Measurements from ENCODE around the gene HEXD.

Gene HEXD

DNA sequence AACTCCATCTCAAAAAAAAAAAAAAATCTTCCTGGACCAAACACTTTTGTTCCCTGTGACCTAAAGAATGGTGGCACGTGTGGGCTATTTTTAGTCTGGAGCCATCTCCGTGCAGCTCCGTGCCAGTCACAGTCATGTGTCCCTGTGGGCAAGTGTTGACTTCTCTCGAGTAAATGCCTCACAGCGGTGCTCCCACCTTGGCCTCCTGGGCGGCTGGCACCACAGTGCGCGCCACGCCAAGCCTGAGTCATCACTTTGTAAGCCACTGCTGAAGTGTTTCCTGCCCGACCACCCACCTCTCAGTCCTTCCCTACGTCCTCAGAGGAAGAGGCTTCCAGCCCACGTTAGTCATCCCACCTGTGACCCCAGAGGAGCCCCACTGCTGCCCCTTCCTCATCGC is 10.9 kb upstream of the HEXD start:
- Histone ChIP-seq H3K79me2 (ENCODE audit: insufficient read depth, low read length) (peaks cover 8% of the 10 kb centered on the region; the same call in 1 of the 2 replicates), H2AFZ (ENCODE audit: low read depth, low read length) (no peak overlapping the region), H3K4me1 (ENCODE audit: insufficient read depth, low read length) (no peaks in the 10 kb centered on the region), H4K20me1 (ENCODE audit: insufficient read depth, low read length) (peaks cover 7% of the 10 kb centered on the region; the same call in 1 of the 2 replicates), H3K36me3 (ENCODE audit: insufficient read depth, low read length) (peaks cover 26% of the 10 kb centered on the region), H3K9ac (ENCODE audit: low read depth, low read length) (no peak overlapping the region), H3K27ac (ENCODE audit: low read length) (0 out of 2 replicates have a peak overlapping the region, but pooled peaks have one; percentile 3), H3K27me3 (ENCODE audit: insufficient read depth, low read length, poor library complexity) (no peaks in the 10 kb centered on the region), H3K4me2 (ENCODE audit: insufficient read depth, low read length) (no peak overlapping the region), H3K4me3 (ENCODE audit: low read depth in 1 of 2, low read length in 2 of 2) (no peak overlapping the region), H3K9me3 (ENCODE audit: insufficient read depth, low read length, severe bottlenecking) (no peaks in the 10 kb centered on the region)
- DNase-seq: no peak
- no peak for ATAC-seq (ENCODE audit: insufficient read depth, low read depth)
- TF ChIP-seq, protein P1, sequence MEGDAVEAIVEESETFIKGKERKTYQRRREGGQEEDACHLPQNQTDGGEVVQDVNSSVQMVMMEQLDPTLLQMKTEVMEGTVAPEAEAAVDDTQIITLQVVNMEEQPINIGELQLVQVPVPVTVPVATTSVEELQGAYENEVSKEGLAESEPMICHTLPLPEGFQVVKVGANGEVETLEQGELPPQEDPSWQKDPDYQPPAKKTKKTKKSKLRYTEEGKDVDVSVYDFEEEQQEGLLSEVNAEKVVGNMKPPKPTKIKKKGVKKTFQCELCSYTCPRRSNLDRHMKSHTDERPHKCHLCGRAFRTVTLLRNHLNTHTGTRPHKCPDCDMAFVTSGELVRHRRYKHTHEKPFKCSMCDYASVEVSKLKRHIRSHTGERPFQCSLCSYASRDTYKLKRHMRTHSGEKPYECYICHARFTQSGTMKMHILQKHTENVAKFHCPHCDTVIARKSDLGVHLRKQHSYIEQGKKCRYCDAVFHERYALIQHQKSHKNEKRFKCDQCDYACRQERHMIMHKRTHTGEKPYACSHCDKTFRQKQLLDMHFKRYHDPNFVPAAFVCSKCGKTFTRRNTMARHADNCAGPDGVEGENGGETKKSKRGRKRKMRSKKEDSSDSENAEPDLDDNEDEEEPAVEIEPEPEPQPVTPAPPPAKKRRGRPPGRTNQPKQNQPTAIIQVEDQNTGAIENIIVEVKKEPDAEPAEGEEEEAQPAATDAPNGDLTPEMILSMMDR (IDR thresholded peaks at IDR 0.05; ENCODE audit: borderline replicate concordance, extremely low read depth, low read length, poor library complexity, severe bottlenecking): no peak
- TF ChIP-seq EZH2 (IDR thresholded peaks at IDR 0.05; ENCODE audit: borderline replicate concordance, low read depth, low read length, severe bottlenecking): no peak

DNA sequence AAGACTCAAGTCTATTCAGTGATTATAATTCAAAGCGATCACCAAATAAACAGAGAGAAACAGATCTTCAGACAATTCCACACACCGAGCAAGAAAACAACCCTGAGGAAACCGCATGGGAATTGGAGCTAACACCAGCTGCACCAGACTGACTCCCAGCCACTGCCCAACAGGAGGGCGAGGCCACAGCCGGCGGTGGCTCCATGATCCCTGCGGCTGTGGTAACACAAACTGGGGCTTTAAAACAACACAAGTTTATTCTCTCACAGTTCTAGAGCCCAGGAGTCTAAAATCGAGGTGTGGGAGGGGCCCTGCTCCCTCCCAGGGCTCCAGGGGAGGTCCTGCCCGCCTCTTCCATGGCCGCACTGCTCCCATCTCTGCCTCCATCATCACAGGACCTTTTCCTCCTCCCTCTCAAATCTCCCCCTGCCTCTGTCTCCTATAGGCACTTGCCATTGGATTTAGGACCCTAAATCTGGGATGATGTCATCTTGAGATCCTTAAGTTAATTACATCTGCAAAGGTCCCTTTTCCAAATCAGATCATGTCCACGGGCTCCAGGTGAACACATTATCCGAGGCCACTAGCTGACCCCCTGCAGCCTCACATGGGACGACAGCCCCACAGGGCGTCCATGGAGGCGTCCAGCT is 9.7 kb upstream of the HEXD start:
- H3K9me3 ChIP-seq (ENCODE audit: insufficient read depth, low read length, severe bottlenecking): no peaks in the 10 kb centered on the region
- no peaks in the 10 kb centered on the region for H3K4me1 ChIP-seq (ENCODE audit: insufficient read depth, low read length)
- H4K20me1 ChIP-seq (ENCODE audit: insufficient read depth, low read length): peaks cover 7% of the 10 kb centered on the region; the same call in 1 of the 2 replicates
- H3K36me3 ChIP-seq (ENCODE audit: insufficient read depth, low read length): peaks cover 25% of the 10 kb centered on the region
- H3K27ac ChIP-seq (ENCODE audit: low read length): no peak overlapping the region
- no peak overlapping the region for H2AFZ ChIP-seq (ENCODE audit: low read depth, low read length)
- no peak for ATAC-seq (ENCODE audit: insufficient read depth, low read depth)
- H3K27me3 ChIP-seq (ENCODE audit: insufficient read depth, low read length, poor library complexity): no peaks in the 10 kb centered on the region
- TF ChIP-seq, protein P1 (IDR thresholded peaks at IDR 0.05; ENCODE audit: borderline replicate concordance, extremely low read depth, low read length, poor library complexity, severe bottlenecking): no peak
- TF ChIP-seq EZH2 (IDR thresholded peaks at IDR 0.05; ENCODE audit: borderline replicate concordance, low read depth, low read length, severe bottlenecking): no peak
- no peak overlapping the region for H3K4me3 ChIP-seq (ENCODE audit: low read depth in 1 of 2, low read length in 2 of 2)
- no peak for DNase-seq
- H3K9ac ChIP-seq (ENCODE audit: low read depth, low read length): no peak overlapping the region
- H3K79me2 ChIP-seq (ENCODE audit: insufficient read depth, low read length): peaks cover 10% of the 10 kb centered on the region; the same call in 1 of the 2 replicates
- H3K4me2 ChIP-seq (ENCODE audit: insufficient read depth, low read length): no peak overlapping the region

DNA sequence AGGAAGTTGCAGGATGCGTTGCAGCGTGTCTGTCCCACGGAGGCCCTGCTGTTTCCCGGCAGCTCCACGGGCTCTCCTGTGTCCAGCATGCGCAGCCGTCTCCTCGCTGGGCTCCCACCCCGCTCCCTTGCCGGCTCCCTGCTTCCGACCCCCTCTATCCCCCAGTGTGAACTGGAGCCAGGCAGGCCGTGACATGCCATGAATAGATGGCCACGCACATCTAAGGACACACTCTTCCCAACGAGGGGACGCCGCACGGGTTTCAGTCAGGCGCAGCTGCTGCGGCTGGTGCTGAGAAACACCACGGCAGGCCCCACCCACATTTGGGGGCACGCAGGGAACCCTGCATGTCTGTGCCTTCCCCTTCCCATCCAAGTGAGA is 9.2 kb upstream of the HEXD start:
- Histone ChIP-seq H3K4me3 (ENCODE audit: low read depth in 1 of 2, low read length in 2 of 2) (no peak overlapping the region), H2AFZ (ENCODE audit: low read depth, low read length) (no peak overlapping the region), H4K20me1 (ENCODE audit: insufficient read depth, low read length) (peaks cover 7% of the 10 kb centered on the region; the same call in 1 of the 2 replicates), H3K4me1 (ENCODE audit: insufficient read depth, low read length) (no peaks in the 10 kb centered on the region), H3K9me3 (ENCODE audit: insufficient read depth, low read length, severe bottlenecking) (no peaks in the 10 kb centered on the region), H3K9ac (ENCODE audit: low read depth, low read length) (no peak overlapping the region), H3K79me2 (ENCODE audit: insufficient read depth, low read length) (peaks cover 10% of the 10 kb centered on the region; the same call in 1 of the 2 replicates), H3K36me3 (ENCODE audit: insufficient read depth, low read length) (peaks cover 22% of the 10 kb centered on the region), H3K27ac (ENCODE audit: low read length) (no peak overlapping the region), H3K4me2 (ENCODE audit: insufficient read depth, low read length) (no peak overlapping the region), H3K27me3 (ENCODE audit: insufficient read depth, low read length, poor library complexity) (no peaks in the 10 kb centered on the region)
- ATAC-seq (ENCODE audit: insufficient read depth, low read depth) (no peak), DNase-seq (no peak)
- TF ChIP-seq EZH2 (IDR thresholded peaks at IDR 0.05; ENCODE audit: borderline replicate concordance, low read depth, low read length, severe bottlenecking): no peak
- TF ChIP-seq, protein P1 (IDR thresholded peaks at IDR 0.05; ENCODE audit: borderline replicate concordance, extremely low read depth, low read length, poor library complexity, severe bottlenecking): no peak

Data from DND-41 (cell line).